ENCODE results near the gene PAFAH1B2.

PAFAH1B2 gene

GRCh38 chr11:117223741-117224689 lies 79.9 kb downstream of the PAFAH1B2 start:
- no peak for DNase-seq

- no peak for DNase-seq
These were observed 81.6 kb downstream of the PAFAH1B2 start for GRCh38 chr11:117225553-117226170.
